AG09319 (cell line): Measurements from ENCODE around the gene NR4A3.

Experiments
- DNase-seq: peaks from one replicate; pipeline ENCODE4 v3.0.0-alpha.2; 2010; ENCODE audit warnings: low read depth; ENCODE audit errors: extremely low read depth
- CTCF ChIP-seq: IDR thresholded peaks from 2 replicates; pipeline ENCODE4 v1.5.1; 2011; ENCODE audit warnings: low read depth, mild to moderate bottlenecking, inconsistent platforms, low read length, moderate library complexity

The NR4A3 gene

GRCh38 chr9:99866398-99866797 lies 44.7 kb downstream of the NR4A3 start:
- TF ChIP-seq CTCF, result no peak
- no peak for DNase-seq

- TF ChIP-seq CTCF, result no peak
- DNase-seq, result no peak
These were observed 45.9 kb downstream of the NR4A3 start for GRCh38 chr9:99867536-99867935.

- TF ChIP-seq CTCF, result no peak
- no peak for DNase-seq
These were observed 46.3 kb downstream of the NR4A3 start for GRCh38 chr9:99867968-99868367.

- DNase-seq, result no peak
- TF ChIP-seq CTCF, result no peak
These were observed 47.2 kb downstream of the NR4A3 start for GRCh38 chr9:99868845-99869244.

- TF ChIP-seq CTCF, result no peak
- no peak for DNase-seq
These were observed 48.4 kb downstream of the NR4A3 start for GRCh38 chr9:99870126-99870525.

GRCh38 chr9:99873531-99873930 lies 51.8 kb downstream of the NR4A3 start:
- no peak for TF ChIP-seq CTCF
- DNase-seq, result no peak

- no peak for DNase-seq
- TF ChIP-seq CTCF, result no peak
These were observed 52.4 kb downstream of the NR4A3 start for GRCh38 chr9:99873943-99874584.
